Muscle of arm (tissue), 14 donors: ENCODE data around the gene POTEG. TPM values are rescaled to one million over a fixed set of nuclear protein-coding genes. Genes with fewer than 3 reads are reported as not detected.
"Not testable (repeated sequence)": the region's sequence is repeated elsewhere in the genome, so short reads cannot be mapped to it uniquely, and the experiment has no call there.

Experiments
- DNase-seq: peaks from one replicate; pipeline ENCODE4 v3.0.0-alpha.2; 2013
- long read RNA-seq, 11 donors: transcript quantifications; one replicate each; lab custom pipeline, GENCODE V29; 2026
- polyA plus RNA-seq, 12 donors: library from polyadenylated mRNA; unstranded; fragments of 120-200 nt; gene quantifications; one replicate each; pipeline ENCODE4 v1.2.1, GENCODE V29; 2013; ENCODE audit not compliant: insufficient read length in 12 of 12

The POTEG gene
- under 1 TPM in 2 of 12 donors, not detected in 10; 0.08 to 0.11 TPM for polyA plus RNA-seq
- long read RNA-seq, donor 1, result 0 reads
- long read RNA-seq, donor 2, result 0 reads
- long read RNA-seq, donor 3, result 0 reads
- long read RNA-seq, donor 4, result 0 reads
- long read RNA-seq, donor 5, result 0 reads
- long read RNA-seq, donor 6, result 0 reads
- long read RNA-seq, donor 7, result 0 reads
- long read RNA-seq, donor 8, result 0 reads
- long read RNA-seq, donor 9, result 0 reads
- long read RNA-seq, donor 10, result 0 reads
- long read RNA-seq, donor 11, result 0 reads

GRCh38 chr14:19434241-19434640 is at the start of gene POTEG:
POTEG (minus strand) TSS chr14:19434341; CDS start chr14:19434289, 52 bp downstream.
- not testable (repeated sequence) for DNase-seq

- not testable (repeated sequence) for DNase-seq
Measured at GRCh38 chr14:19482093-19482492, 48.0 kb upstream of the POTEG start.

GRCh38 chr14:19481421-19481820 is 47.3 kb upstream of the POTEG start:
- DNase-seq, result not testable (repeated sequence)

- DNase-seq, result not testable (repeated sequence)
Measured at GRCh38 chr14:19480491-19480890, 46.4 kb upstream of the POTEG start.

- not testable (repeated sequence) for DNase-seq
Measured at GRCh38 chr14:19445761-19446160, 11.6 kb upstream of the POTEG start.

GRCh38 chr14:19439826-19440225 is 5.7 kb upstream of the POTEG start:
- not testable (repeated sequence) for DNase-seq

GRCh38 chr14:19439219-19439618 is 5.1 kb upstream of the POTEG start:
- DNase-seq, result not testable (repeated sequence)

GRCh38 chr14:19437126-19437443 is 2.9 kb upstream of the POTEG start:
- DNase-seq, result not testable (repeated sequence)

GRCh38 chr14:19436311-19437125 is 2.4 kb upstream of the POTEG start:
- DNase-seq, result not testable (repeated sequence)

GRCh38 chr14:19435852-19436251 is 1.7 kb upstream of the POTEG start:
- not testable (repeated sequence) for DNase-seq

- DNase-seq, result not testable (repeated sequence)
Measured at GRCh38 chr14:19434891-19435290, 750 bp upstream of the POTEG start.

- DNase-seq, result not testable (repeated sequence)
Measured at GRCh38 chr14:19433765-19434164, 376 bp downstream of the POTEG start.

GRCh38 chr14:19408519-19408918 is 25.6 kb downstream of the POTEG start:
- not testable (repeated sequence) for DNase-seq

GRCh38 chr14:19402097-19402496 is 32.0 kb downstream of the POTEG start:
- DNase-seq, result not testable (repeated sequence)

- not testable (repeated sequence) for DNase-seq
Measured at GRCh38 chr14:19394727-19395126, 39.4 kb downstream of the POTEG start.

- not testable (repeated sequence) for DNase-seq
Measured at GRCh38 chr14:19390230-19390629, 43.9 kb downstream of the POTEG start.

- not testable (repeated sequence) for DNase-seq
Measured at GRCh38 chr14:19388741-19389140, 45.4 kb downstream of the POTEG start.

- not testable (repeated sequence) for DNase-seq
Measured at GRCh38 chr14:19386996-19387395, 47.1 kb downstream of the POTEG start.

- DNase-seq, result not testable (repeated sequence)
Measured at GRCh38 chr14:19386309-19386708, 47.8 kb downstream of the POTEG start.

GRCh38 chr14:19384088-19384781 is 49.9 kb downstream of the POTEG start:
- not testable (repeated sequence) for DNase-seq

GRCh38 chr14:19383008-19383584 is 51.0 kb downstream of the POTEG start:
- DNase-seq, result not testable (repeated sequence)

- not testable (repeated sequence) for DNase-seq
Measured at GRCh38 chr14:19380137-19380536, 54.0 kb downstream of the POTEG start.
